Measurements from ENCODE around the gene PLCE1.

DNA sequence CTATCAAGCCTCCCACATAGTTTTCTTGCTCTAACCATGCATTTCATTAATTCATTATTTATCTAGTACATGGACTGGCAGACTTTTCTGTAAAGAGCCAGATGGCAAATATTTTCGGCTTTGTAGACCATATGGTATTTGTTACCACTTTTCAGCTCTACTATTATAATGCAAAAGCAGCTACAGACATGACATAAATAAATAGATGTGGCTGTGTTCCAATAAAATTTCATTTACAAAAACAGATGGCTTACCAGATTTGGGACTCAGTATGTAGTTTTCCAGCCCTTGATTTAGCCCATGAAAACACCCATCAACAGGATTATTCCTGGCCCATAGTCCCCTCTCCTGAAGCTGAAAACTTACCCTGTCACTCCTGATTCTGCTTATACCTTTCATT, 32.1 kb downstream of the PLCE1 start:
- TF ChIP-seq, protein P1, sequence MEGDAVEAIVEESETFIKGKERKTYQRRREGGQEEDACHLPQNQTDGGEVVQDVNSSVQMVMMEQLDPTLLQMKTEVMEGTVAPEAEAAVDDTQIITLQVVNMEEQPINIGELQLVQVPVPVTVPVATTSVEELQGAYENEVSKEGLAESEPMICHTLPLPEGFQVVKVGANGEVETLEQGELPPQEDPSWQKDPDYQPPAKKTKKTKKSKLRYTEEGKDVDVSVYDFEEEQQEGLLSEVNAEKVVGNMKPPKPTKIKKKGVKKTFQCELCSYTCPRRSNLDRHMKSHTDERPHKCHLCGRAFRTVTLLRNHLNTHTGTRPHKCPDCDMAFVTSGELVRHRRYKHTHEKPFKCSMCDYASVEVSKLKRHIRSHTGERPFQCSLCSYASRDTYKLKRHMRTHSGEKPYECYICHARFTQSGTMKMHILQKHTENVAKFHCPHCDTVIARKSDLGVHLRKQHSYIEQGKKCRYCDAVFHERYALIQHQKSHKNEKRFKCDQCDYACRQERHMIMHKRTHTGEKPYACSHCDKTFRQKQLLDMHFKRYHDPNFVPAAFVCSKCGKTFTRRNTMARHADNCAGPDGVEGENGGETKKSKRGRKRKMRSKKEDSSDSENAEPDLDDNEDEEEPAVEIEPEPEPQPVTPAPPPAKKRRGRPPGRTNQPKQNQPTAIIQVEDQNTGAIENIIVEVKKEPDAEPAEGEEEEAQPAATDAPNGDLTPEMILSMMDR (IDR thresholded peaks at IDR 0.05; ENCODE audit: poor library complexity): no peak
- no peak for TF ChIP-seq EZH2 (IDR thresholded peaks at IDR 0.05; ENCODE audit: borderline replicate concordance)
- TF ChIP-seq EZH2phosphoT487 (IDR thresholded peaks at IDR 0.05; ENCODE audit: low read depth, severe bottlenecking, unreplicated experiment): no peak

All from hepatocyte (in vitro differentiated cells).